ENCODE data around the gene FXYD6. TPM values are rescaled to one million over a fixed set of nuclear protein-coding genes. Genes with fewer than 3 reads are reported as not detected.

FXYD6 gene
- total RNA-seq, 4 donors from 2014 or later, result 5.1 to 41.3 (median 14.0) TPM

DNA sequence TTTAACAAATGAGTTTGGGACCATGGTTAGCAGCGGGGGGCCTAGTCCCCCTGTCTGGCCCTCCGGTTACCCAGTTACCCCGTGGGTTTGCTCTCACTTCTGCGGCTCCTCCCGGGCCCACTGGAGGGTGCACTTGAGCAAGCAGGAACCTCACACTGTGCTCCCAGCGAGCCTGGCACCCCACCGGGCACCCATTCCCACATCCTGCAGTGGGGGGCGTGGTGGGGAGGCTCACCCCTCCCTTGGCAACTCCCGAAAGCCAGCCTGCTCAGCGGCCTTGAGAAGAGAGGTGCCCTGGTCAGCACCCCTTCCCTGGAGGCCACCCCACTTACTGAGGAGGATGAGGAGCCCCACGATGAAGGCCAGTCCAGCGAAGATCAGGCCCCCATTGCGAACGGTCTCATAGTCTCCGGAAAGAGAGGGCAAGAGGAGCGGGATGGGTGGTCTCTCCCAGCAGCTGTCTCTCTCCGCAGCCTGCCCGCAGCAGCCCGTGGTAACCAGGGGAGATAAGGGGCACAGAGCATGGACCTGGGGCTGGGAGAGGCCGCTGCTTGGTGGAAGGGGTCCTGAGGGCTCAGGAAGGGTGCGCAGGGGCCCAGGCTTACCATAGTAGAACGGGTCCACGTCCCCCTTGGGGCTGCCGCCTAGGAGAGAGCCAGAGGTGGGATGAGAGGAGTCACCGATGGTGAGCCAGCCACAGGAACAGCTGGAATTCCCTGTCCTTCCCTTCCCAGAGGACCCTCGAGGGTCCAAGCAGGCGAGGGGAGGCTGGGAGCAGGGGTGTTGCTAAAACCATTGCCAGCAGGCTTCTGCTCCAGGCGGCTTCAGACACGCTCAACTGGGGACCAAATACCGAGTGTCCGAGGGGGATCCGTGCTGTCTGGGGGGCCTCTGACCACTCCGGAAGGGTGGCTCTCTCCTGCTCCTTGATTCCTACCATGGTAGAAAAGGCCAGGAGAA lies 54.1 kb downstream of the FXYD6 start:
- no peaks in the 10 kb centered on the region for H3K9me3 ChIP-seq
- no peaks in the 10 kb centered on the region for H3K36me3 ChIP-seq
- no peaks in the 10 kb centered on the region for H3K27me3 ChIP-seq
- no peak for TF ChIP-seq POLR2A (IDR thresholded peaks at IDR 0.05)
- TF ChIP-seq, protein P1, sequence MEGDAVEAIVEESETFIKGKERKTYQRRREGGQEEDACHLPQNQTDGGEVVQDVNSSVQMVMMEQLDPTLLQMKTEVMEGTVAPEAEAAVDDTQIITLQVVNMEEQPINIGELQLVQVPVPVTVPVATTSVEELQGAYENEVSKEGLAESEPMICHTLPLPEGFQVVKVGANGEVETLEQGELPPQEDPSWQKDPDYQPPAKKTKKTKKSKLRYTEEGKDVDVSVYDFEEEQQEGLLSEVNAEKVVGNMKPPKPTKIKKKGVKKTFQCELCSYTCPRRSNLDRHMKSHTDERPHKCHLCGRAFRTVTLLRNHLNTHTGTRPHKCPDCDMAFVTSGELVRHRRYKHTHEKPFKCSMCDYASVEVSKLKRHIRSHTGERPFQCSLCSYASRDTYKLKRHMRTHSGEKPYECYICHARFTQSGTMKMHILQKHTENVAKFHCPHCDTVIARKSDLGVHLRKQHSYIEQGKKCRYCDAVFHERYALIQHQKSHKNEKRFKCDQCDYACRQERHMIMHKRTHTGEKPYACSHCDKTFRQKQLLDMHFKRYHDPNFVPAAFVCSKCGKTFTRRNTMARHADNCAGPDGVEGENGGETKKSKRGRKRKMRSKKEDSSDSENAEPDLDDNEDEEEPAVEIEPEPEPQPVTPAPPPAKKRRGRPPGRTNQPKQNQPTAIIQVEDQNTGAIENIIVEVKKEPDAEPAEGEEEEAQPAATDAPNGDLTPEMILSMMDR (IDR thresholded peaks at IDR 0.05), result peak in 5 of 6 experiments; percentile 28 to 58 (median 49)
- H3K4me1 ChIP-seq, result peaks cover 3 to 50% (median 4%) of the 10 kb centered on the region in 4 donors
- DNase-seq, result peak in 2 of 3 donors; percentile 38 to 64
- peak overlapping the region in 1 of 4 donors; percentile 9 for H3K27ac ChIP-seq
- H3K4me3 ChIP-seq, result no peak overlapping the region

DNA sequence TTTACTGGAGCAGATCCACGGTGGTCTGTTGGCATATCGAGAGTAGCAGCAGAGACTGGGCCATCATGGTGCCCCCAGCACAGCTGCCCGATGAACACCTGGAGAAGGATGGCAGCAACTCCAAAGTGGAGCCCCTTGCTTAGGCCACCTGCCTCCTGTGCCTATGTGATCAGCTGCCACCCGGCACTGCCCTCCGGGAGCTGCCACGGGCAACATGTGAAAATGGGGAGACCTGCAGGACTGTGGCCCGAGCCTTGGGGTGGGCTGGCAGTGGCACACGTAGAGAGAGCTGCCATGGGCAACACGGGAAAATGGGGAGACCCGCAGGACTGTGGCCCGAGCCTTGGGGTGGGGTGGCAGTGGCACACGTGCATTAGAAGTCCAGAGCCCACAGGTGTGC lies 55.0 kb downstream of the FXYD6 start:
- TF ChIP-seq POLR2A (IDR thresholded peaks at IDR 0.05), result no peak
- TF ChIP-seq, protein P1 (IDR thresholded peaks at IDR 0.05), result no peak
- peak in 1 of 3 donors; percentile 45 for DNase-seq
- no peaks in the 10 kb centered on the region for H3K9me3 ChIP-seq
- no peak overlapping the region for H3K27ac ChIP-seq
- H3K36me3 ChIP-seq, result no peaks in the 10 kb centered on the region
- peaks cover 3 to 59% (median 9%) of the 10 kb centered on the region in 4 donors for H3K4me1 ChIP-seq
- no peaks in the 10 kb centered on the region for H3K27me3 ChIP-seq
- H3K4me3 ChIP-seq, result no peak overlapping the region

DNA sequence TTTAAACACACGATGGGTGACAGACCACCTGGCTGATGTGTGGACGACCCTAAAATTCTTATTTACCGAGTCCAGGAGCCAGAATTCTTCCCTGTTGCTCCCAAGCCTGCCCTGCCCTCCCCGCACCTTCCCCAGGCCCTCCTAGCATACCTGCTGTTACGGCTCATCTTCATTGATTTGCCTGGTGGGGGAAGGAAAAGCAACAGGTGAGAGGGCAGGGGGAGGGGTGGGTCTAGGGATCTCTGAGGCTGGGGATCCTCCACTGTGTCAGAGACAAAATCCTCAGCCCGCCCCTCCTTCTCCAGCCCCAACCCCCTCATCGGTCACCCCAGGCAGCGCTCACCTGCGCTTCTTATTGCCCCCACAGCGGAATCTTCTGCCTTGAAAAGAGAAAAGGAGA lies 55.9 kb downstream of the FXYD6 start:
- no peak overlapping the region for H3K27ac ChIP-seq
- TF ChIP-seq, protein P1 (IDR thresholded peaks at IDR 0.05), result no peak
- TF ChIP-seq POLR2A (IDR thresholded peaks at IDR 0.05), result no peak
- peak in 1 of 3 donors; percentile 28 for DNase-seq
- no peak overlapping the region for H3K4me3 ChIP-seq
- no peaks in the 10 kb centered on the region for H3K27me3 ChIP-seq
- H3K4me1 ChIP-seq, result peaks cover 3 to 68% (median 18%) of the 10 kb centered on the region in 4 donors
- no peaks in the 10 kb centered on the region for H3K36me3 ChIP-seq
- H3K9me3 ChIP-seq, result no peaks in the 10 kb centered on the region

DNA sequence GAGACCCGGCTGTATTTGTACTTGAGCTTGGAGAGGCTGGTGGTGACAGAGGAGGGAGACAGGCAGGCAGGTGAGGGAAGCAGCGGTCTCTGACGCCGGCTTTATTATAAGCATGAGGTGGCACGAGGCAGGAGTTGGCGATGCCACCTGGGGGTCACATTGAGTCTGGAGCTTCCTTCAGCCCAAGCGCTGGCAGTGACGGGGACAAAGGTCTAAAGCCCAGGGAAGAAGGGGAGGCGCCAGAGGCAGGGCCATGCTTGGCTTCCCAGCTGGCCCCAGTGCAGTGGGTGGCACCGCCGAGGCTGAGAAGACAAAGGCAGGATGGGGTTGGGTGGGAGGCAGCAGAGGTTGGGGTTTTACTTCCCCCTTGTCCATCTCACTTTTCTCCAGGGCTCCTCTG lies 56.4 kb downstream of the FXYD6 start:
- TF ChIP-seq, protein P1 (IDR thresholded peaks at IDR 0.05), result peak in 2 of 6 experiments; percentile 12 to 19
- no peak for TF ChIP-seq POLR2A (IDR thresholded peaks at IDR 0.05)
- peak in 2 of 3 donors; percentile 76 for DNase-seq
- H3K4me3 ChIP-seq, result no peak overlapping the region
- H3K36me3 ChIP-seq, result no peaks in the 10 kb centered on the region
- H3K9me3 ChIP-seq, result no peaks in the 10 kb centered on the region
- peak overlapping the region in 1 of 4 donors; percentile 52 for H3K27ac ChIP-seq
- no peaks in the 10 kb centered on the region for H3K27me3 ChIP-seq
- H3K4me1 ChIP-seq, result peaks cover 6 to 70% (median 21%) of the 10 kb centered on the region in 4 donors

DNA sequence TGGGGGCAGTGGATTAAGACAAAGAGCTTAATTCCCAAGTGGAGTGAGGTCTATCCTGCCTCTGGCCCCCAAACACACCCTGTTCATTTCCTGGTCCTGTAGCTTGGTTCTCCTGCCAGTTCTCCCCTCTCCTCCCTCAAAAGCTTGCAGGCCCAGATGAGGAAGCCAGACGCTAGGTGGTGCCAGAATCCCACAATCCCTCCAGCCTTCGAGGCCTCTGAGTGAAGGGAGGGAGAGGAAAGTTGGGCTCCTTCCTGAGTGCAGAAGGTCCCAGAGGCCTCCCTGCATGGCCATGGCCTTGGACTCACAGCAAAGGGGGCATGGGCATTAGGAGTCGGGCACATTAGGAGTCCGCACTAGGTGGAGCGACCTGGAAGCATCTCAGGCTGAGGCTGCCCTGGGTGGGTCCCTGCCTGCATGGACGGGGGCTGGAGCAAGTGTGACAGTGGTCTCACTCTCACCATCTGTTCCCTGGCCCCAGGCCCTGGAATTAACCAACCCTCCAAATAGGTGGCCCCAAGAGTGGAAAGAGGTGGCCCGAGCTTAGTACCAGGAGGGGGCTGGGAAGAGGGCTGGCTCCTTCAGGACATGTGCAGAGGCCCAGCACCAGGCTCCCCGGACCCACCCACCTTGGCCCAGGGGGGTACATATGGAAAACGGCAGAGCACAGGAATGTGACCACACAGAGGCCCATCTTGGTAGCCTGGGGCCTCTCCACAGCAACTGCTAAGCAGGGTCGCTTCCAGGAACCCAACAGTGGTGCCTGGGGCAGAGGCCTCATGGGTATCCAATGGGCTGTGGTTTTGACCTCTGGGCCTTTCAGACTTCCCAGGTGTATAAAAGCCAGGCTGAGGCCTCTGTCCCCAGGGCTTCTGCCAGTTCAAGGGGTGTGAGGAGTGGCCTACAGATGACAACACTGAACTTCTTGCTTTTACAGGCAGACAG lies 57.1 kb downstream of the FXYD6 start:
- H3K36me3 ChIP-seq, result no peaks in the 10 kb centered on the region
- peak overlapping the region in 2 of 4 donors; percentile 21 to 52 for H3K27ac ChIP-seq
- no peak overlapping the region for H3K4me3 ChIP-seq
- TF ChIP-seq, protein P1 (IDR thresholded peaks at IDR 0.05), result peak in 4 of 6 experiments; percentile 27 to 67 (median 62)
- TF ChIP-seq POLR2A (IDR thresholded peaks at IDR 0.05), result no peak
- H3K4me1 ChIP-seq, result peaks cover 7 to 70% (median 26%) of the 10 kb centered on the region in 4 donors
- peak in 2 of 3 donors; percentile 76 to 78 for DNase-seq
- no peaks in the 10 kb centered on the region for H3K27me3 ChIP-seq
- H3K9me3 ChIP-seq, result no peaks in the 10 kb centered on the region

Data from Peyer's patch (tissue), 4 donors.